K562 (cell line): ENCODE measurements around the gene CCDC127. TPM values are rescaled to one million over a fixed set of nuclear protein-coding genes. Genes with fewer than 3 reads are reported as not detected.

Experiments used
- BCLAF1 ChIP-seq, 2 experiments: fragments of 450-650 bp in 1 of 2; IDR thresholded peaks; 2 replicates each; pipeline ENCODE4 v1.6.1; 2011 to 2017; ENCODE audit warnings: low read depth in 2 of 2, antibody characterized with exemption in 1 of 2, borderline replicate concordance in 1 of 2, low read length in 1 of 2, mild to moderate bottlenecking in 1 of 2, mixed read lengths in 1 of 2; ENCODE audit not compliant: control insufficient read depth in 1 of 2
- E2F8 ChIP-seq: fragments of 450-650 bp; IDR thresholded peaks from 2 replicates; pipeline ENCODE4 v1.7.1; 2018; ENCODE audit warnings: mild to moderate bottlenecking, low read depth; ENCODE audit not compliant: partially characterized antibody
- KLF6 ChIP-seq: fragments of 250-450 bp; sonication (Bioruptor Pico); IDR thresholded peaks from 2 replicates; pipeline ENCODE4 v1.4.0; 2020; ENCODE audit warnings: mild to moderate bottlenecking, moderate library complexity, borderline replicate concordance
- MAFK ChIP-seq: IDR thresholded peaks from 2 replicates; pipeline ENCODE4 v1.6.1; 2011; ENCODE audit warnings: low read length, improper control_type of control experiment
- MAX ChIP-seq: sonication (generic); formaldehyde crosslinking; IDR thresholded peaks from 2 replicates; pipeline ENCODE4 v1.9.0; 2022; ENCODE audit warnings: mild to moderate bottlenecking, missing genetic modification reagents
- MYBL2 ChIP-seq, 2 experiments: fragments of 450-650 bp in 1 of 2; sonication (generic) in 1 of 2; formaldehyde crosslinking in 1 of 2; IDR thresholded peaks; 2 replicates each; pipeline versions ENCODE4 v1.6.1 to v1.8.1; 2017 to 2022; ENCODE audit warnings: borderline replicate concordance in 1 of 2, inconsistent platforms in 1 of 2, low read depth in 1 of 2, mild to moderate bottlenecking in 1 of 2, missing genetic modification reagents in 1 of 2, moderate library complexity in 1 of 2
- NR1H2 ChIP-seq: sonication (generic); formaldehyde crosslinking; IDR thresholded peaks from 2 replicates; pipeline ENCODE4 v1.4.0; 2020; ENCODE audit warnings: mild to moderate bottlenecking, missing genetic modification reagents
- PHF20 ChIP-seq: fragments of 450-650 bp; IDR thresholded peaks from 2 replicates; pipeline ENCODE4 v1.6.1; 2018; ENCODE audit not compliant: partially characterized antibody
- RBM17 ChIP-seq: fragments of 200-400 bp; formaldehyde crosslinking; IDR thresholded peaks from 2 replicates; pipeline ENCODE4 v1.6.1; 2017; ENCODE audit warnings: low read depth, mild to moderate bottlenecking, low read length, borderline replicate concordance
- TCF3 ChIP-seq: sonication (generic); formaldehyde crosslinking; IDR thresholded peaks from 2 replicates; pipeline ENCODE4 v1.4.0; 2020; ENCODE audit warnings: mild to moderate bottlenecking, missing genetic modification reagents
- TCF7L2 ChIP-seq: fragments of 150-350 bp; IDR thresholded peaks from 2 replicates; pipeline ENCODE4 v1.6.1; 2016; ENCODE audit warnings: low read depth, mild to moderate bottlenecking, low read length, moderate library complexity
- ZBTB5 ChIP-seq: fragments of 450-650 bp; IDR thresholded peaks from 2 replicates; pipeline ENCODE4 v1.6.1; 2017; ENCODE audit warnings: antibody characterized with exemption
- ZBTB7A ChIP-seq: IDR thresholded peaks from 2 replicates; pipeline ENCODE4 v1.6.1; 2011; ENCODE audit warnings: low read depth, mild to moderate bottlenecking, low read length, moderate library complexity, borderline replicate concordance; ENCODE audit not compliant: control insufficient read depth
- ZNF124 ChIP-seq: sonication (generic); formaldehyde crosslinking; IDR thresholded peaks from 2 replicates; pipeline ENCODE4 v1.8.1; 2022; ENCODE audit warnings: missing genetic modification reagents
- ZNF589 ChIP-seq: fragments of 200-800 bp; sonication (Bioruptor generic); IDR thresholded peaks from 2 replicates; pipeline ENCODE4 v1.6.1; 2016; ENCODE audit warnings: low read depth, missing genetic modification characterization, missing compliant biosample characterization
- polyA plus RNA-seq, 8 experiments: library from polyadenylated mRNA; depleted of rRNA in 4 of 8; stranded (reverse) in 5 of 8; unstranded in 3 of 8; fragments of >200 nt; fragmentation: Nextera tagmentation in 2 of 8; fragmentation: Illumina TruSeq in 1 of 8; extraction: Ambion mirVana in 2 of 8; extraction: Trizol in 1 of 8; gene quantifications; 2 replicates each; pipeline versions ENCODE4 v1.2.1 to v1.2.3, GENCODE V29; 2011 to 2014; ENCODE audit warnings: inconsistent platforms in 1 of 8, missing spikeins in 1 of 8
- total RNA-seq, 7 experiments: library from RNA; depleted of rRNA in 6 of 7; stranded (reverse); fragments of >200 nt in 6 of 7; fragmentation: Illumina TruSeq in 2 of 7; extraction: Trizol in 2 of 7; gene quantifications; 2 replicates each; pipeline versions ENCODE4 v1.2.1 to v1.2.3, GENCODE V29; 2011 to 2021; ENCODE audit warnings: low replicate concordance in 1 of 7

The CCDC127 gene
- total and polyA plus RNA-seq, 9 of the 15 experiments (the other 6 are each of a cell fraction or from before 2014, with no cell fraction given), result 2.7 to 4.5 (median 4.1) TPM

GRCh38 chr5:218457-219291, 721 bp upstream of the CCDC127 start (continued):
- no peak for TF ChIP-seq TCF7L2
- TF ChIP-seq BCLAF1 (IDR thresholded peaks at IDR 0.05; ENCODE audit: borderline replicate concordance in 1 of 2, control insufficient read depth in 1 of 2, low read depth in 2 of 2, low read length in 1 of 2), result no peak
- no peak for TF ChIP-seq ZNF589 (CRISPR knock-in tag)
- no peak for TF ChIP-seq MAFK
- peak; percentile 40; the same call in 1 of the 2 replicates for TF ChIP-seq ZBTB7A
- TF ChIP-seq MAX, result no peak
- no peak for TF ChIP-seq MYBL2 (IDR thresholded peaks at IDR 0.05; ENCODE audit: low read depth)
- TF ChIP-seq MYBL2 (CRISPR knock-in tag; IDR thresholded peaks at IDR 0.05; ENCODE audit: borderline replicate concordance), result no peak
- TF ChIP-seq NR1H2, result 0 out of 2 replicates have a peak, but pooled peaks have one; percentile 75
- no peak for TF ChIP-seq ZBTB5
- TF ChIP-seq TCF3, result no peak
- TF ChIP-seq E2F8, result no peak
- no peak for TF ChIP-seq PHF20
- TF ChIP-seq ZNF124 (CRISPR knock-in tag), result no peak
- no peak for TF ChIP-seq KLF6 (CRISPR knock-in tag)
- TF ChIP-seq RBM17, result no peak
